ENCODE results near the gene UBE2L5.
"Not testable (repeated sequence)": the region's sequence is repeated elsewhere in the genome, so short reads cannot be mapped to it uniquely, and the experiment has no call there.

GRCh38 chr13:30443491-30443890 is 21.2 kb downstream of the UBE2L5 start:
- TF ChIP-seq, protein P1, sequence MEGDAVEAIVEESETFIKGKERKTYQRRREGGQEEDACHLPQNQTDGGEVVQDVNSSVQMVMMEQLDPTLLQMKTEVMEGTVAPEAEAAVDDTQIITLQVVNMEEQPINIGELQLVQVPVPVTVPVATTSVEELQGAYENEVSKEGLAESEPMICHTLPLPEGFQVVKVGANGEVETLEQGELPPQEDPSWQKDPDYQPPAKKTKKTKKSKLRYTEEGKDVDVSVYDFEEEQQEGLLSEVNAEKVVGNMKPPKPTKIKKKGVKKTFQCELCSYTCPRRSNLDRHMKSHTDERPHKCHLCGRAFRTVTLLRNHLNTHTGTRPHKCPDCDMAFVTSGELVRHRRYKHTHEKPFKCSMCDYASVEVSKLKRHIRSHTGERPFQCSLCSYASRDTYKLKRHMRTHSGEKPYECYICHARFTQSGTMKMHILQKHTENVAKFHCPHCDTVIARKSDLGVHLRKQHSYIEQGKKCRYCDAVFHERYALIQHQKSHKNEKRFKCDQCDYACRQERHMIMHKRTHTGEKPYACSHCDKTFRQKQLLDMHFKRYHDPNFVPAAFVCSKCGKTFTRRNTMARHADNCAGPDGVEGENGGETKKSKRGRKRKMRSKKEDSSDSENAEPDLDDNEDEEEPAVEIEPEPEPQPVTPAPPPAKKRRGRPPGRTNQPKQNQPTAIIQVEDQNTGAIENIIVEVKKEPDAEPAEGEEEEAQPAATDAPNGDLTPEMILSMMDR (IDR thresholded peaks at IDR 0.05), result not testable (repeated sequence)
- TF ChIP-seq POLR2AphosphoS5, EP300, POLR2A (IDR thresholded peaks at IDR 0.05): not testable (repeated sequence)
